ENCODE data around the gene NFAT5. TPM values are rescaled to one million over a fixed set of nuclear protein-coding genes. Genes with fewer than 3 reads are reported as not detected.

The NFAT5 gene
- total RNA-seq, 2 experiments from 2014 or later = 6.7 to 29.7 TPM

DNA sequence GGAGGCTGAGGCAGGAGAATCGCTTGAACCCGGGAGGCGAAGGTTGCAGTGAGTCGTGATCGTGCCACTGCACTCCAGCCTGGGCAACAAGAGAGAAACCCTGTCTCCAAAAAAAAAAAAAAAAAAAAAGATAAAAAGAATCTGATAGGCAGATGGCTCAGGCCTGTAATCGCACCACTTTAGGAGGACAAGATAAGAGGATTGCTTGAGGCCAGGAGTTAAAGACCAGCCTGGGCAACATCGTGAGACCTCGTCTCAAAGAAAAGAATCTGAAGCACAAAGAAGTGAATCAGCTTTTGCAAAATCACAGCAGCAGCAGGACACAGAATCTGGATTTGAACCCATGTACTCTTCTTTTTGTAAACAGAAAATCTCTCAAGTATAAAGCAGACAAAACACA, 181.3 kb downstream of the NFAT5 start:
- Histone ChIP-seq H2AFZ (ENCODE audit: low read length) (no peak overlapping the region), H3K9me2 (ENCODE audit: insufficient read depth, low read length) (no peaks in the 10 kb centered on the region), H3K79me2 (ENCODE audit: insufficient read depth, low read depth, low read length) (peaks cover 20% of the 10 kb centered on the region), H3K36me3 (ENCODE audit: insufficient read depth, low read length) (peaks cover 99% of the 10 kb centered on the region), H3K4me2 (ENCODE audit: low read length) (no peak overlapping the region), H4K20me1 (ENCODE audit: insufficient read depth, low read length) (no peaks in the 10 kb centered on the region), H3K4me3 (ENCODE audit: low read depth, low read length, poor library complexity, severe bottlenecking) (no peak overlapping the region), H3K27ac (ENCODE audit: low read depth, low read length, poor library complexity, severe bottlenecking) (no peak overlapping the region), H3K4me1 (ENCODE audit: insufficient read depth, low read length, poor library complexity, severe bottlenecking) (peaks cover under 1% of the 10 kb centered on the region), H3K9me3 (ENCODE audit: low read length) (no peaks in the 10 kb centered on the region; the same call in 1 of the 2 replicates)
- CTCF ChIA-PET (ENCODE audit: unreplicated experiment) = no interaction called here
- no TSS peak for BruUV-seq (replicated peaks)
- intact Hi-C loops (cut with micrococcal nuclease; ENCODE audit: unreplicated experiment) = no loop called here
- POLR2A ChIA-PET = interaction anchor here (0.7 kb wide), 1 partner anchor 93 kb away, joined by 3 read pairs; no protein-coding TSS in a partner anchor
- TF ChIP-seq EZH2phosphoT487 (IDR thresholded peaks at IDR 0.05; ENCODE audit: borderline replicate concordance, low read depth, low read length) = no peak
- TF ChIP-seq, protein P1, sequence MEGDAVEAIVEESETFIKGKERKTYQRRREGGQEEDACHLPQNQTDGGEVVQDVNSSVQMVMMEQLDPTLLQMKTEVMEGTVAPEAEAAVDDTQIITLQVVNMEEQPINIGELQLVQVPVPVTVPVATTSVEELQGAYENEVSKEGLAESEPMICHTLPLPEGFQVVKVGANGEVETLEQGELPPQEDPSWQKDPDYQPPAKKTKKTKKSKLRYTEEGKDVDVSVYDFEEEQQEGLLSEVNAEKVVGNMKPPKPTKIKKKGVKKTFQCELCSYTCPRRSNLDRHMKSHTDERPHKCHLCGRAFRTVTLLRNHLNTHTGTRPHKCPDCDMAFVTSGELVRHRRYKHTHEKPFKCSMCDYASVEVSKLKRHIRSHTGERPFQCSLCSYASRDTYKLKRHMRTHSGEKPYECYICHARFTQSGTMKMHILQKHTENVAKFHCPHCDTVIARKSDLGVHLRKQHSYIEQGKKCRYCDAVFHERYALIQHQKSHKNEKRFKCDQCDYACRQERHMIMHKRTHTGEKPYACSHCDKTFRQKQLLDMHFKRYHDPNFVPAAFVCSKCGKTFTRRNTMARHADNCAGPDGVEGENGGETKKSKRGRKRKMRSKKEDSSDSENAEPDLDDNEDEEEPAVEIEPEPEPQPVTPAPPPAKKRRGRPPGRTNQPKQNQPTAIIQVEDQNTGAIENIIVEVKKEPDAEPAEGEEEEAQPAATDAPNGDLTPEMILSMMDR (conservative IDR thresholded peaks at IDR 0.05; ENCODE audit: low read length) = no peak
- DNase-seq (ENCODE audit: low spot score) = no peak

DNA sequence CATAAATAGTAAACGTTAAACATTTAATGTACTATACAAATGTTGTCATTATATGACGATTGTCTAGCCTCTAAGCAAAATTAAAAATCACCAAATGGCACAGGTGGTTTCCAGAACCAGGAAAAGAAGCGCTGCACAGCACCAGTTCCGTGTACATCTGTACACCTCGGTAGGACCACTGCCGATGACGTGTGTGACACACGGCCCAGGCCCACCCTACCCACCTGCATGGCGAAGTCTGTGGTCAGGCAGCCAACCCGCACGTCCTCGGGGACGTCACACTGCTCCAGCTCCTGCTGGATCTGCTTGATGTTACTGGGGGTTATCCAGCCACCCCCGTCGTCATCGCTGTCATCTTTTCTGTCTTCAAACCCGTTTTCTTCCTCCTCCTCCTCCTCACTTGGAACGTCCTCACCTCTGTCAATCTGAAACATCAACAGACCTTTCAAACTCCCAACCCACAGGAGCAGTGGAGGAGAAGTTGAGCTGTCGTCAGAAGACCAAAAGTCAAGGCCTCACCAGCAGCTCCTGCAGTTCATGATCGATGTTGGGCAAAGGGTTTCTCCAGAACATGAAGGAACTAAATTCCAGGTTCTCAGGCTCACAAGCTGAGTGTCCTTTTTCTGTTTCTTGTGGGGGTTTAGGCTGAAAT, 183.1 kb downstream of the NFAT5 start:
- CTCF ChIA-PET (ENCODE audit: unreplicated experiment) = no interaction called here
- Histone ChIP-seq H4K20me1 (ENCODE audit: insufficient read depth, low read length) (peaks cover 7% of the 10 kb centered on the region; the same call in 1 of the 2 replicates), H3K4me2 (ENCODE audit: low read length) (no peak overlapping the region), H3K9me2 (ENCODE audit: insufficient read depth, low read length) (no peaks in the 10 kb centered on the region), H3K4me1 (ENCODE audit: insufficient read depth, low read length, poor library complexity, severe bottlenecking) (peaks cover 13% of the 10 kb centered on the region), H3K27ac (ENCODE audit: low read depth, low read length, poor library complexity, severe bottlenecking) (no peak overlapping the region), H3K4me3 (ENCODE audit: low read depth, low read length, poor library complexity, severe bottlenecking) (no peak overlapping the region), H3K79me2 (ENCODE audit: insufficient read depth, low read depth, low read length) (peaks cover 37% of the 10 kb centered on the region), H2AFZ (ENCODE audit: low read length) (no peak overlapping the region), H3K36me3 (ENCODE audit: insufficient read depth, low read length) (peaks cover 95% of the 10 kb centered on the region), H3K9me3 (ENCODE audit: low read length) (no peaks in the 10 kb centered on the region; the same call in 1 of the 2 replicates)
- POLR2A ChIA-PET = interaction anchor here (0.6 to 1.5 kb wide), 2 partner anchors 40 to 156 kb away, joined by 3 to 7 read pairs; no protein-coding TSS in a partner anchor
- BruUV-seq (replicated peaks) = no TSS peak
- TF ChIP-seq EZH2phosphoT487 (IDR thresholded peaks at IDR 0.05; ENCODE audit: borderline replicate concordance, low read depth, low read length) = no peak
- TF ChIP-seq, protein P1 (conservative IDR thresholded peaks at IDR 0.05; ENCODE audit: low read length) = no peak
- intact Hi-C loops (cut with micrococcal nuclease; ENCODE audit: unreplicated experiment) = no loop called here
- DNase-seq (ENCODE audit: low spot score) = no peak

DNA sequence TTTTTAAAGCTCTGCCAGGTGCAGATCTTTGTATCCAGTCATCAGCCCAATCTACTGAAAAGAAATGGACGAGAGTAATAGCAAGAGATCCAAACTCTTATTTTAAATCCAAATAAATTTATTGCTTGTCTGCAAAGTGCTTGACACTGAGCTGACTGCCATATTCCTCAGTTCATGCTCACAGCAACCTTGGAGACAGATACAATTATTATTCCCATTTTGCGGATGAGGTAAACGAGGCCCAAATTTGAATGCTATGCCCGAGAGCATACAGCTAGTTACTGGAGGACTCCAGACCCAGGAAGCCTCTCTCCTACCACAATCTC, 188.3 kb downstream of the NFAT5 start:
- CTCF ChIA-PET (ENCODE audit: unreplicated experiment) = interaction anchor here (0.6 to 1.7 kb wide), 8 partner anchors 8 to 412 kb away, joined by 3 to 5 read pairs (median 3); no protein-coding TSS in a partner anchor
- H3K79me2 ChIP-seq (ENCODE audit: insufficient read depth, low read depth, low read length) = peaks cover 45% of the 10 kb centered on the region
- peaks cover 7% of the 10 kb centered on the region; the same call in 1 of the 2 replicates for H4K20me1 ChIP-seq (ENCODE audit: insufficient read depth, low read length)
- peak overlapping the region; percentile 43 for H3K27ac ChIP-seq (ENCODE audit: low read depth, low read length, poor library complexity, severe bottlenecking)
- peaks cover 15% of the 10 kb centered on the region for H3K4me1 ChIP-seq (ENCODE audit: insufficient read depth, low read length, poor library complexity, severe bottlenecking)
- POLR2A ChIA-PET = interaction anchor here (0.5 to 3.2 kb wide), 18 partner anchors 9 to 769 kb away, joined by 3 to 24 read pairs (median 4); partner anchors contain the start of genes AARS1, CYB5B, NQO1 and WWP2
- intact Hi-C loops (cut with micrococcal nuclease; ENCODE audit: unreplicated experiment) = loop anchor here (2.0 kb wide), 2 partner anchors 45 to 357 kb away; no protein-coding TSS in a partner anchor
- H3K9me2 ChIP-seq (ENCODE audit: insufficient read depth, low read length) = no peaks in the 10 kb centered on the region
- no peaks in the 10 kb centered on the region; the same call in 1 of the 2 replicates for H3K9me3 ChIP-seq (ENCODE audit: low read length)
- DNase-seq (ENCODE audit: low spot score) = no peak
- peak overlapping the region; percentile 53 for H2AFZ ChIP-seq (ENCODE audit: low read length)
- peak overlapping the region; percentile 92 for H3K4me2 ChIP-seq (ENCODE audit: low read length)
- peak overlapping the region; percentile 88 for H3K4me3 ChIP-seq (ENCODE audit: low read depth, low read length, poor library complexity, severe bottlenecking)
- TSS peak; percentile 71 for BruUV-seq (replicated peaks)
- peaks cover 43% of the 10 kb centered on the region for H3K36me3 ChIP-seq (ENCODE audit: insufficient read depth, low read length)
- TF ChIP-seq, protein P1 (conservative IDR thresholded peaks at IDR 0.05; ENCODE audit: low read length) = no peak
- TF ChIP-seq EZH2phosphoT487 (IDR thresholded peaks at IDR 0.05; ENCODE audit: borderline replicate concordance, low read depth, low read length) = no peak
